H1 (cell line): ENCODE results near the gene RAB11A. TPM values are rescaled to one million over a fixed set of nuclear protein-coding genes. Genes with fewer than 3 reads are reported as not detected.

Experiments
- CTCF ChIA-PET: fragments of 300-600 bp; sonication (Branson Sonifier 250); formaldehyde crosslinking; loops from one replicate; lab custom pipeline; 2021; ENCODE audit not compliant: partially characterized antibody; lab: Charles Lee
- POLR2A ChIA-PET: fragments of 300-600 bp; sonication (Branson Sonifier 250); formaldehyde crosslinking; loops from one replicate; lab custom pipeline; 2021; ENCODE audit warnings: inconsistent platforms; ENCODE audit not compliant: partially characterized antibody; lab: Charles Lee
- DNase-seq, 2 experiments: peaks; one replicate each; pipeline versions ENCODE4 v3.0.0 to v3.0.0-alpha.2; 2010 to 2022; ENCODE audit warnings: low spot score in 2 of 2, low read depth in 1 of 2, mixed read lengths in 1 of 2
- FAIRE-seq: peaks from 2 replicates; lab custom pipeline; 2011; peaks lifted over from hg19 to GRCh38; lab: Jason Lieb, UNC
- H2AFZ ChIP-seq: 2 replicates; pipeline ENCODE4 v1.8.1; 2012; ENCODE audit warnings: low read length, inconsistent platforms
- H2AK5ac ChIP-seq: 2 replicates; pipeline ENCODE4 v1.6.1; 2013; ENCODE audit warnings: low read depth, low read length
- H2BK120ac ChIP-seq: replicated peaks from 2 replicates; pipeline ENCODE3; 2013; ENCODE audit warnings: low read depth, low read length, inconsistent platforms
- H2BK12ac ChIP-seq: 2 replicates; pipeline ENCODE4 v1.6.1; 2013; ENCODE audit warnings: low read depth, low read length
- H2BK15ac ChIP-seq: 2 replicates; pipeline ENCODE4 v1.6.1; 2013; ENCODE audit warnings: low read length
- H2BK20ac ChIP-seq: 2 replicates; pipeline ENCODE4 v1.6.1; 2013; ENCODE audit warnings: low read length
- H2BK5ac ChIP-seq: 2 replicates; pipeline ENCODE4 v1.6.1; 2013; ENCODE audit warnings: low read depth, low read length
- H3K14ac ChIP-seq: 2 replicates; pipeline ENCODE4 v1.6.1; 2013; ENCODE audit warnings: inconsistent platforms; ENCODE audit not compliant: insufficient read length
- H3K18ac ChIP-seq: 2 replicates; pipeline ENCODE4 v1.6.1; 2013; ENCODE audit warnings: low read length; ENCODE audit errors: extremely low read depth
- H3K23ac ChIP-seq: 2 replicates; pipeline ENCODE4 v1.6.1; 2013; ENCODE audit warnings: inconsistent platforms; ENCODE audit not compliant: insufficient read length
- H3K23me2 ChIP-seq: 2 replicates; pipeline ENCODE4 v1.6.1; 2013; ENCODE audit warnings: low read depth, low read length
- H3K27ac ChIP-seq: 2 replicates; pipeline ENCODE4 v1.6.1; 2011; ENCODE audit warnings: low read depth, low read length, inconsistent platforms
- H3K27me3 ChIP-seq, 4 experiments: replicated peaks in 1 of 4; 1 replicate in 1 of 4; 2 replicates in 3 of 4; pipeline versions ENCODE4 v1.6.1 to v1.8.1; 2011 to 2013; ENCODE audit warnings: low read length in 3 of 4, mild to moderate bottlenecking in 3 of 4, inconsistent platforms in 2 of 4, mixed read lengths in 2 of 4, moderate library complexity in 1 of 4; ENCODE audit not compliant: control insufficient read depth in 3 of 4, insufficient read depth in 3 of 4; ENCODE audit errors: extremely low read depth in 1 of 4
- H3K36me3 ChIP-seq, 4 experiments: 2 replicates each; pipeline versions ENCODE4 v1.6.1 to v1.8.1; 2011 to 2013; ENCODE audit warnings: mild to moderate bottlenecking in 4 of 4, low read length in 3 of 4, moderate library complexity in 2 of 4, control low read depth in 1 of 4, inconsistent platforms in 1 of 4; ENCODE audit not compliant: insufficient read depth in 4 of 4, control insufficient read depth in 2 of 4
- H3K4ac ChIP-seq: replicated peaks from 2 replicates; pipeline ENCODE3; 2013; ENCODE audit warnings: low read length, low read depth, mixed read lengths, inconsistent platforms; ENCODE audit not compliant: insufficient read length
- H3K4me1 ChIP-seq, 4 experiments: replicated peaks in 1 of 4; 1 replicate in 1 of 4; 2 replicates in 3 of 4; pipeline versions ENCODE4 v1.6.1 to v1.8.1; 2011 to 2013; ENCODE audit warnings: low read length in 3 of 4, inconsistent platforms in 2 of 4, mixed read lengths in 1 of 4; ENCODE audit not compliant: insufficient read depth in 4 of 4, control insufficient read depth in 3 of 4
- H3K4me2 ChIP-seq, 2 experiments: 2 replicates each; pipeline versions ENCODE4 v1.6.1 to v1.8.1; 2011 to 2013; ENCODE audit warnings: low read depth in 2 of 2, low read length in 2 of 2, control low read depth in 1 of 2, inconsistent platforms in 1 of 2, mild to moderate bottlenecking in 1 of 2; ENCODE audit not compliant: insufficient read depth in 1 of 2
- H3K4me3 ChIP-seq, 4 experiments: fragments of 200-600, 300-600 bp in 1 of 4; sonication (generic), shearing (Covaris generic), sonication (Bioruptor Twin) in 1 of 4; 2 replicates each; pipeline versions ENCODE4 v1.5.1 to v1.8.1; 2011 to 2016; ENCODE audit warnings: low read length in 4 of 4, low read depth in 3 of 4, control low read depth in 2 of 4, inconsistent platforms in 2 of 4, mild to moderate bottlenecking in 2 of 4, mixed read lengths in 1 of 4, moderate library complexity in 1 of 4; ENCODE audit not compliant: insufficient read depth in 2 of 4; ENCODE audit errors: extremely low read depth in 1 of 4
- H3K56ac ChIP-seq: replicated peaks from 2 replicates; pipeline ENCODE3; 2013; ENCODE audit warnings: low read depth, mild to moderate bottlenecking, mixed read lengths, low read length, inconsistent platforms; ENCODE audit not compliant: insufficient read length
- H3K79me1 ChIP-seq: 2 replicates; pipeline ENCODE4 v1.6.1; 2013; ENCODE audit warnings: low read depth, low read length, control low read depth
- H3K79me2 ChIP-seq, 2 experiments: 2 replicates each; pipeline versions ENCODE4 v1.6.1 to v1.8.1; 2012 to 2013; ENCODE audit warnings: low read length in 2 of 2, mild to moderate bottlenecking in 2 of 2, inconsistent platforms in 1 of 2; ENCODE audit not compliant: insufficient read depth in 2 of 2, control insufficient read depth in 1 of 2
- H3K9ac ChIP-seq, 4 experiments: replicated peaks in 1 of 4; 1 replicate in 1 of 4; 2 replicates in 3 of 4; pipeline versions ENCODE4 v1.6.1 to v1.8.1; 2011 to 2013; ENCODE audit warnings: low read depth in 3 of 4, low read length in 3 of 4, control low read depth in 2 of 4, mild to moderate bottlenecking in 2 of 4, moderate library complexity in 2 of 4, inconsistent platforms in 1 of 4; ENCODE audit errors: extremely low read depth in 1 of 4
- H3K9me3 ChIP-seq, 2 experiments: 2 replicates each; pipeline versions ENCODE4 v1.6.1 to v1.8.1; 2012 to 2013; ENCODE audit warnings: mild to moderate bottlenecking in 2 of 2, moderate library complexity in 2 of 2, control low read depth in 1 of 2, inconsistent platforms in 1 of 2, low read depth in 1 of 2, low read length in 1 of 2, mixed read lengths in 1 of 2; ENCODE audit not compliant: insufficient read depth in 2 of 2
- H4K20me1 ChIP-seq, 2 experiments: replicated peaks in 1 of 2; 2 replicates each; pipeline versions ENCODE3 to v1.8.1; 2011 to 2013; ENCODE audit warnings: inconsistent platforms in 2 of 2, low read length in 2 of 2, mild to moderate bottlenecking in 1 of 2; ENCODE audit not compliant: insufficient read depth in 2 of 2, control insufficient read depth in 1 of 2
- H4K5ac ChIP-seq: 2 replicates; pipeline ENCODE4 v1.6.1; 2013; ENCODE audit warnings: low read length, low read depth, mixed read lengths, inconsistent platforms; ENCODE audit not compliant: insufficient read length
- H4K8ac ChIP-seq: 2 replicates; pipeline ENCODE4 v1.8.0; 2013; ENCODE audit warnings: mild to moderate bottlenecking, moderate library complexity, low read length, inconsistent platforms; ENCODE audit not compliant: insufficient read depth; ENCODE audit errors: extremely low read depth
- H4K91ac ChIP-seq: replicated peaks from 2 replicates; pipeline ENCODE3; 2013; ENCODE audit warnings: low read length, mixed read lengths, inconsistent platforms; ENCODE audit not compliant: insufficient read length
- CBX8 ChIP-seq: fragments of 300-800, 300-1000 bp; sonication (generic); IDR thresholded peaks from 2 replicates; pipeline ENCODE4 v1.7.1; 2016; ENCODE audit warnings: low read depth, low read length, borderline replicate concordance
- CEBPB ChIP-seq: IDR thresholded peaks from 2 replicates; pipeline ENCODE4 v1.6.1; 2012; ENCODE audit warnings: low read depth, low read length
- CTCF ChIP-seq, 3 experiments: IDR thresholded peaks; 1 replicate in 2 of 3; 2 replicates in 1 of 3; pipeline versions ENCODE4 v1.5.1 to v1.6.1; 2011; ENCODE audit warnings: low read length in 3 of 3, mild to moderate bottlenecking in 3 of 3, inconsistent platforms in 2 of 3, low read depth in 1 of 3, moderate library complexity in 1 of 3; ENCODE audit not compliant: insufficient read depth in 1 of 3; ENCODE audit errors: control extremely low read depth in 1 of 3
- EGR1 ChIP-seq: IDR thresholded peaks from 2 replicates; pipeline ENCODE4 v1.6.1; 2011; ENCODE audit warnings: low read depth, low read length, borderline replicate concordance
- FOSL1 ChIP-seq: IDR thresholded peaks from 2 replicates; pipeline ENCODE4 v1.6.1; 2011; ENCODE audit warnings: mild to moderate bottlenecking, low read depth, low read length, moderate library complexity; ENCODE audit not compliant: insufficient read depth
- MAFK ChIP-seq: IDR thresholded peaks from 2 replicates; pipeline ENCODE4 v1.6.1; 2012; ENCODE audit warnings: low read depth, mild to moderate bottlenecking, improper control_type of control experiment, low read length
- POLR2AphosphoS5 ChIP-seq: IDR thresholded peaks from 2 replicates; pipeline ENCODE4 v1.6.1; 2011; ENCODE audit warnings: low read depth, low read length
- RAD21 ChIP-seq, 2 experiments: IDR thresholded peaks in 1 of 2; conservative IDR thresholded peaks in 1 of 2; 2 replicates each; pipeline ENCODE4 v1.6.1; 2011; ENCODE audit warnings: low read depth in 2 of 2, low read length in 2 of 2, improper control_type of control experiment in 1 of 2, inconsistent platforms in 1 of 2, mild to moderate bottlenecking in 1 of 2, moderate library complexity in 1 of 2
- RFX5 ChIP-seq: IDR thresholded peaks from 2 replicates; pipeline ENCODE4 v1.6.1; 2011; ENCODE audit warnings: low read depth, low read length, improper control_type of control experiment, borderline replicate concordance
- USF2 ChIP-seq: IDR thresholded peaks from 2 replicates; pipeline ENCODE4 v1.6.1; 2011; ENCODE audit warnings: low read length, improper control_type of control experiment
- WGBS, 2 experiments: shearing (Covaris generic) in 1 of 2; methylation state at CpG; one replicate each; pipeline versions ENCODE4 v1.1.6 to v1.1.7; 2013 to 2015; ENCODE audit warnings: low lambda C conversion rate in 2 of 2, mixed read lengths in 2 of 2, inconsistent platforms in 1 of 2, low coverage in 1 of 2, missing lambda C conversion rate in 1 of 2; ENCODE audit not compliant: insufficient replicate concordance in 2 of 2, insufficient coverage in 1 of 2, insufficient read length in 1 of 2; ENCODE audit errors: extremely low coverage in 1 of 2, missing lambda C conversion rate in 1 of 2; 5-methylcytosine and 5-hydroxymethylcytosine counted together
- polyA plus RNA-seq, 7 experiments: library from polyadenylated mRNA; depleted of rRNA in 3 of 7; stranded (reverse) in 5 of 7; unstranded in 2 of 7; fragments of >200 nt in 5 of 7; fragments of 200-250 nt in 2 of 7; gene quantifications; 1 replicate in 5 of 7; 2 replicates in 1 of 7; 4 replicates in 1 of 7; pipeline versions ENCODE4 v1.2.1 to v1.2.3, GENCODE V29; 2011 to 2013; ENCODE audit warnings: missing spikeins in 2 of 7, mixed read lengths in 2 of 7
- total RNA-seq: library from RNA; stranded (reverse); fragmentation: NEBNext Ultra II Directional; extraction: Animal tissue kit (Norgen Biotek cat#: 25700); gene quantifications from 2 replicates; pipeline ENCODE4 v1.2.1, GENCODE V29; 2021

RAB11A gene
- total and polyA plus RNA-seq, 2 of the 8 experiments (the other 6 are each of a cell fraction or from before 2014, with no cell fraction given), result 211 to 254 TPM

- Histone ChIP-seq H3K9ac (no peak overlapping the region), H2AFZ (no peak overlapping the region), H2BK120ac (no peak overlapping the region), H4K20me1 (no peaks in the 10 kb centered on the region), H3K23me2 (no peaks in the 10 kb centered on the region), H4K91ac (no peak overlapping the region), H3K9me3 (no peaks in the 10 kb centered on the region), H3K4me2 (no peak overlapping the region), H3K79me1 (no peaks in the 10 kb centered on the region), H4K5ac (no peak overlapping the region), H3K4me3 (no peak overlapping the region), H3K36me3 (no peaks in the 10 kb centered on the region), H3K79me2 (no peaks in the 10 kb centered on the region), H2BK12ac (no peak overlapping the region), H3K4me1 (peaks cover 4 to 17% (median 7%) of the 10 kb centered on the region in 4 experiments; a peak in 6 of 7 replicates), H3K14ac (no peak overlapping the region), H3K23ac (no peak overlapping the region), H2BK15ac (no peak overlapping the region), H3K27ac (no peak overlapping the region), H2BK20ac (no peak overlapping the region), H3K4ac (no peak overlapping the region), H2BK5ac (no peak overlapping the region), H4K8ac (no peak overlapping the region), H3K18ac (no peak overlapping the region), H2AK5ac (no peak overlapping the region), H3K56ac (no peak overlapping the region), H3K27me3 (no peaks in the 10 kb centered on the region)
- 66% methylated on average over 4 of the region's 4 CpGs; no CpG with 5 or more reads in 1 of the 2 experiments for WGBS, 2 experiments
- CTCF ChIA-PET, result interaction anchor here (0.7 to 10.6 kb wide), 24 partner anchors 9 to 287 kb away, joined by 3 to 134 read pairs (median 4); partner anchors contain the start of gene RAB11A
- FAIRE-seq, result no peak
- POLR2A ChIA-PET, result interaction anchor here (0.7 to 1.6 kb wide), 3 partner anchors 33 to 458 kb away, joined by 3 to 6 read pairs (median 6); partner anchors contain the start of genes INTS14 and RAB11A
- DNase-seq, result peak in 1 of 2 experiments; percentile 59
- TF ChIP-seq CTCF (IDR thresholded peaks at IDR 0.05; ENCODE audit: control extremely low read depth in 1 of 3, insufficient read depth in 1 of 3, low read depth in 1 of 3, low read length in 3 of 3), result peak; percentile 28 to 66 (median 61)
- TF ChIP-seq RAD21 (IDR thresholded peaks at IDR 0.05 in 1 of 2, conservative IDR thresholded peaks at IDR 0.05 in 1 of 2; ENCODE audit: low read depth in 2 of 2, low read length in 2 of 2), result peak; percentile 77 to 80
- no peak for TF ChIP-seq RFX5
- TF ChIP-seq FOSL1, result no peak
- no peak for TF ChIP-seq CEBPB
- no peak for TF ChIP-seq USF2
- no peak for TF ChIP-seq CBX8
- no peak for TF ChIP-seq MAFK
- no peak for TF ChIP-seq POLR2AphosphoS5
- TF ChIP-seq EGR1, result no peak
These were observed 32.6 kb upstream of the RAB11A start for GRCh38 chr15:65836665-65837064.
